Gastroesophageal sphincter (tissue), 3 donors: ENCODE data around the gene OMA1.

Experiments used
- CTCF ChIP-seq, 4 experiments: fragments of 200-600 bp in 2 of 4; fragments of 450-650 bp in 2 of 4; sonication (generic) in 1 of 4; IDR thresholded peaks; one replicate each; pipeline ENCODE4 v1.5.1; 2017 to 2019; ENCODE audit warnings: antibody characterized with exemption in 4 of 4, mild to moderate bottlenecking in 2 of 4, moderate library complexity in 2 of 4
- EP300 ChIP-seq: sonication (generic); formaldehyde crosslinking; IDR thresholded peaks from one replicate; pipeline ENCODE4 v1.6.1; 2017; ENCODE audit warnings: antibody characterized with exemption, mild to moderate bottlenecking

GRCh38 chr1:58469016-58469415 lies 77.5 kb downstream of the OMA1 start:
- TF ChIP-seq CTCF (IDR thresholded peaks at IDR 0.05): no peak
- no peak for TF ChIP-seq EP300
